Measurements from ENCODE around the gene OPN4. TPM values are rescaled to one million over a fixed set of nuclear protein-coding genes. Genes with fewer than 3 reads are reported as not detected.

OPN4 gene
- total RNA-seq, 2 experiments from 2014 or later, result not detected

DNA sequence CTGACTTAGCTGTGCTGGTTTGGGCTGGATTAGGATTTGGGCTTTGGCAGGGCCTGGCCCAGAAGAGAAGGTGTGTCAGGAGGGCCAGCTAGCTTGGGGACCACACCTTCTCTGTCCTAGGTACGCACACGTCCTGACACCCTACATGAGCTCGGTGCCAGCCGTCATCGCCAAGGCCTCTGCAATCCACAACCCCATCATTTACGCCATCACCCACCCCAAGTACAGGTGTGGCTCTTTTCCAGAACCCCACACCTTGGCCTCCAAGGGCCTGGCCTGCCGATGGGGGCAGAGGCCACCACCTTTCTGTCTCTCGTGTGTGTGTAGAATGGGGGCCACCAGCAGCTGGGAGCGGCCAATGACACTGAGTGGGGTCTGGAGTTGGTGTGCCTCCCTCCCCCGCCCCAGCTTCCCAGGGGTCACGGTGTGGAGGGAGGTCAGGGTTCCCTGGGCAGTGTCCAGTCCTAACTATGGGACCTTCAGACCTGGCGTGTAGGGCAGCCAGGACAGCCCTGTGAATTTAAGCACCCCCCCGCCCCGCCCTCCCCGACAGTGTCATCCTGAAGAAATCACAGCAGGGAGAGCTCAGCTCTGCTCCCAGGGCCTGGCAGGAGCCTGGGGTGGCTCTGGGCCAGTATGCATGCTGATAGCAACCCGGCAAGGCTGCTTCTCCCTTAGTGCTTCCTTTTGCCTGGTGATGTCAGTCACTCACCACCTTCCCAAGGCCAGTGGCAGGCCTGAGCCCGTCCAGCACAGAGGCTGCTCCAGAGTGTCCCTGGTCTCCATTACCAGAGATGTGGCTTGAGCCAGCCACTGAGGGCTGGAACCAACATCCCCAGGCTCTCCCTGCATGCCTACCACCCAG, 7.0 kb downstream of the OPN4 start:
- no peak overlapping the region for H3K27ac Mint-ChIP-seq
- DNase-seq (no peak), ATAC-seq (no peak)
- H3K36me3 Mint-ChIP-seq, result no peaks in the 10 kb centered on the region
- H3K9me3 Mint-ChIP-seq (ENCODE audit: low read depth), result no peaks in the 10 kb centered on the region
- CTCF ChIA-PET, result no interaction called here
- H3K27me3 Mint-ChIP-seq, result no peaks in the 10 kb centered on the region
- H3K4me3 Mint-ChIP-seq, result no peak overlapping the region
- no peaks in the 10 kb centered on the region for H3K4me1 Mint-ChIP-seq

DNA sequence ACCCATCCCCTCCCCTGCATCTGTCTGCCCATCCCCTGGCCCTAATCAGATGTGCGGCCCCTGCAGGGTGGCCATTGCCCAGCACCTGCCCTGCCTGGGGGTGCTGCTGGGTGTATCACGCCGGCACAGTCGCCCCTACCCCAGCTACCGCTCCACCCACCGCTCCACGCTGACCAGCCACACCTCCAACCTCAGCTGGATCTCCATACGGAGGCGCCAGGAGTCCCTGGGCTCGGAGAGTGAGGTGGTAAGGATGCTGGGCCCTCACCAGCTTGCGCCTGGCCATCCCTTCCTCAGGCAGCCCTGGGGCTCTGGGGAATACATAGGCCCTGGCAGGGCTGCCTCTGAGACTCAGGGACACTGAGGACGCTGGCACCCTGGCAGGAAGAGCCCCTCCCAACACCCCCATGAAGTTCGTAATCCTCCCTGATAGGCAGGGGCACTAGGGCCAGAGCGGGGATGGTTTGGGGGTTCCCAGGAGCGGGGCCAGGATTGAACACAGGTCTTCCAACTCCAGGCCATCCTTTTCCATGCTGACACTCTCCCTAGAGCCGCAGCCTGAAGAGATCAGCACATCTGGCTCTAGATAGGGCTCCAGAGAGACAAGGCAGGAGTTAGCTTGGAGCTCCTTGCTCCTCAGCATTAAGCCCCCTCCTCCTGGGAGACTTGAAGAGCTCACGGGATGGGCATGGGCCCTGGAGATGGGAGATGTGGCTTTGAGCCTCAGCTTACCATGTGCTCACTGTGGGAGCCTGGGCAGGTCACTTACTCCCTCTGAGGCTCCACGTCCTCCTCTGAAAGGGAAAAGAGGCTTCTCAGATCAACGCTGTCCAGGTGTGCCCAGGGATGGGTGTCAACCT, 8.1 kb downstream of the OPN4 start:
- Mint-ChIP-seq H3K4me3 (no peak overlapping the region), H3K36me3 (no peaks in the 10 kb centered on the region), H3K4me1 (no peaks in the 10 kb centered on the region), H3K27me3 (no peaks in the 10 kb centered on the region), H3K27ac (no peak overlapping the region), H3K9me3 (ENCODE audit: low read depth) (no peaks in the 10 kb centered on the region)
- CTCF ChIA-PET, result no interaction called here
- DNase-seq, result no peak
- ATAC-seq, result no peak

DNA sequence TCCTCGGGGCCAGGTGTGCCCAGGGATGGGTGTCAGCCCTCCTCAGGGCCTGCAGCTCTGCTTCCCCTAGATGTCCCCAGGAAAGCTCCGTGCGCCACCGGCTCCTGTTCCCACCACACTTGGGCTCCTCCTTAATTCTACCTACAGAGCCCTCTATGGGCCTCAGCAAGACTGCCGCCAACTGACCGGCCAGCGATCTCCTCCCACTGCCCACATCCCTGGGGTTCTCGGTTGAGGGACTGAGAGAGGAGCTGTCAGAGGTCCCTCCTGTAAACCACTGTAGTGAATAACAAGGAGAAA, 8.6 kb downstream of the OPN4 start:
- DNase-seq (no peak), ATAC-seq (no peak)
- no peaks in the 10 kb centered on the region for H3K9me3 Mint-ChIP-seq (ENCODE audit: low read depth)
- H3K27ac Mint-ChIP-seq, result no peak overlapping the region
- H3K4me1 Mint-ChIP-seq, result no peaks in the 10 kb centered on the region
- CTCF ChIA-PET, result no interaction called here
- no peaks in the 10 kb centered on the region for H3K36me3 Mint-ChIP-seq
- no peak overlapping the region for H3K4me3 Mint-ChIP-seq
- no peaks in the 10 kb centered on the region for H3K27me3 Mint-ChIP-seq

DNA sequence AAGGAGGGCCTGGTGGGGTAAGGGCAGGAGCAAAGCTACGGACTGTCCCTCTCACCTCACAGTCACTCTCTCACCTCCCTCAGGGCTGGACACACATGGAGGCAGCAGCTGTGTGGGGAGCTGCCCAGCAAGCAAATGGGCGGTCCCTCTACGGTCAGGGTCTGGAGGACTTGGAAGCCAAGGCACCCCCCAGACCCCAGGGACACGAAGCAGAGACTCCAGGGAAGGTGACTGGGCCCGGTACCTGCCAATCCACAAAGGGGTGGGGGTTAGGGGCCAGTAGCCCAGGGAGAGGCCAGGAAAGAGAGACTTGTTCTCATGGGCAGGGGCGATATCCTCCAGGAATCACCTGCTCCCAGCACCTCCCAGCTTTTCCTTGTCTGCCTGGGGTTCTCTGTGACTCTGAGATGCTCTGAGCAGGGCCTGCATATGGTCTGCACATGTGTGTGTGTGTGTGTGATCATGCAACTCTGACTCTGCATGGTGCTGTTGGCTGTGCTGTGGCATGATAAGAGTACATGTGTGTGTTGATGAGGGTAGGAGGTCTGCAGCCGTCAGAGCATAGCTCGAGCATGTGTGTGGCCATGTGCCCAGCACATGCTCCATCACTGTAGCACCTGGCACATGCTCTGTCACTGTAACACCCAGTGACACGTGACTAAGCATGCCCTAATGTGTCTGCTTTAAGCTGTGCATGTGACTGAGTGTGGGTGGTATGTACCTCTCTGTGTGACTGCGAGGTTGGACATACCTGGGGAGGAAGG, 9.4 kb downstream of the OPN4 start:
- CTCF ChIA-PET, result no interaction called here
- no peaks in the 10 kb centered on the region for H3K36me3 Mint-ChIP-seq
- ATAC-seq, result no peak
- DNase-seq, result no peak
- H3K27me3 Mint-ChIP-seq, result no peaks in the 10 kb centered on the region
- H3K9me3 Mint-ChIP-seq (ENCODE audit: low read depth), result no peaks in the 10 kb centered on the region
- H3K4me3 Mint-ChIP-seq, result no peak overlapping the region
- H3K27ac Mint-ChIP-seq, result no peak overlapping the region
- no peaks in the 10 kb centered on the region for H3K4me1 Mint-ChIP-seq

DNA sequence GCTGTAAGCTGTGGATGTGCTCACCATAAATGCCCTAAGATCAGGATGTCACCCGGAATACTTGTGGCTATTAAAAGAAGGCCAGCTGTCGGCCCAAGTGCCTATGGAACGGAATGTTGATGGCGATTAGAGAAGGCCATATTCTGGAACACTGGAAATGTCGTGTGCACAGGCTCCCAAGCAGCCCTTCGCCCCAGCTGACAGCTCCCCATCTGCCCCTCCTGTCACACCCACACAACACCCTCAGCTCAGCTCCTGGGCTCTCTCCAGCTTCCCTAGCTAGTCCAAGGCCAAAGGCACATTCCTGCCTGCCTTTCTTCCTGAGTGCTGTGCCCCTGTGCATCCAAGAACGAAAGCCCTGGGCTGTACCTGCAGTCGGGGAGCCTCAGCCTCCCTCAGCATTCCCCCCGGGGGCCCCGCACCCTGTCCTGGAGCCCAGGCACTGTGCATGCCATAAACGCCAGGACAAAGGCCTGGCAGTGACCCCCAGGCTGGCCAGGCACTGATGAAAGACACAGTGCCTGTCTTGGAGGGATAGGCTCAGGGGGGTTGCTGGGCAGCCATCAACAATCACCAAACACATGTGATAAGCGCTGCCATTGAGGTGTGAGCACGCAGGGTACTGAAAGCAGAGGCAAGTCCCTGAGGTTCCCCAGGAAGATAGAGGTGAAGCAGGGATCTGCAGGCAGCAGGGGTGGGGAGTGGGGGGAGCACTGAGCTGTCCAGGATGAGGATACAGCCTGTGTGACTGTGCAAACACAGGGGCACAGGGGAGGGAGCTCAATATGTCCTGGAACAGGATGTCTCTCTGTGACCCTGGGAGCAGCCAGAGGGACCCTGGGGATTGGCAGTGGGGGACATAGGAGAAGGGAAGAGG, 10.2 kb downstream of the OPN4 start:
- DNase-seq, result no peak
- Mint-ChIP-seq H3K4me1 (no peaks in the 10 kb centered on the region), H3K27me3 (no peaks in the 10 kb centered on the region), H3K36me3 (no peaks in the 10 kb centered on the region), H3K27ac (no peak overlapping the region), H3K4me3 (no peak overlapping the region), H3K9me3 (ENCODE audit: low read depth) (no peaks in the 10 kb centered on the region)
- CTCF ChIA-PET, result no interaction called here
- ATAC-seq, result no peak

DNA sequence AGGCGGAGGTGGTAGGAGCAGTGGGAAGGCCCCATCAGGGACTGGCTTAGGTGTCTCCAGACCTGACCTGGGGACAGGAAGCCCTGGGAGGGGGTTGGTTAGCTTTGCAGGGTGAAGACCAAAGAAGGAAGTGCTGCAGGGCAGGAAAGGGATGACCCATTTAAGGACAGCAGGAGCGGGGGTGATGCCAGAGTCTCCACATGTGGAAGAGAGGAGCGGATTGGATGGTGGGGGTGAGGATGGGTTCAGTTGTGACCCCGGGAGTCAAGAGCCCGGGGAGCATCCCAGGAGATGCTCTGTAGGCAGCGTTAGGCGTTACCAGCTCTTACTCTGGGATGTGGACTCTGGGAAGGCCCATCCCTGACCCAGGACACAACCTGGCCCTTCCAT, 10.9 kb downstream of the OPN4 start:
- no peaks in the 10 kb centered on the region for H3K27me3 Mint-ChIP-seq
- no peaks in the 10 kb centered on the region for H3K36me3 Mint-ChIP-seq
- H3K4me1 Mint-ChIP-seq, result no peaks in the 10 kb centered on the region
- H3K4me3 Mint-ChIP-seq, result no peak overlapping the region
- no peak for DNase-seq
- no peak for ATAC-seq
- CTCF ChIA-PET, result no interaction called here
- no peaks in the 10 kb centered on the region for H3K9me3 Mint-ChIP-seq (ENCODE audit: low read depth)
- H3K27ac Mint-ChIP-seq, result no peak overlapping the region

DNA sequence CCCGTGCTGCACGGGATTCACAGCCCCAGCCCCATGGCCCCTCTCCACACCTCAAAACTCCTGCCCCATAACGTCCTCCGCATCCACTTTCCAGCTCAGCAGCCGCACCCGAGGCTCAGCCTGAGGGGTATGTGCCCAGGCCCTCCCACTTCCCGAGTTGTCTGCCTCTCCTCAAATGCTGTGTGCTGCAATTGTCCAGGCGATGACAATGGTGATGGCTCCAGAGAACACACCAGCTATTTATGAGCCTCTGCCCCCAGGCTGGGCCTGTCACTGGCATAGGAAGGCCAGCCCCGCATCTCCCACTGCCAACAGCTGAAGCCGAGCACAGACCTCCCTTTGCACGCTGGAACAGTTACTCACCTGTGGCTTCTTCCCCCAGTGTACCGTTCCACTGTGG, 11.5 kb downstream of the OPN4 start:
- CTCF ChIA-PET, result no interaction called here
- ATAC-seq (no peak), DNase-seq (no peak)
- Mint-ChIP-seq H3K27me3 (no peaks in the 10 kb centered on the region), H3K27ac (no peak overlapping the region), H3K9me3 (ENCODE audit: low read depth) (no peaks in the 10 kb centered on the region), H3K4me1 (no peaks in the 10 kb centered on the region), H3K4me3 (no peak overlapping the region), H3K36me3 (no peaks in the 10 kb centered on the region)

DNA sequence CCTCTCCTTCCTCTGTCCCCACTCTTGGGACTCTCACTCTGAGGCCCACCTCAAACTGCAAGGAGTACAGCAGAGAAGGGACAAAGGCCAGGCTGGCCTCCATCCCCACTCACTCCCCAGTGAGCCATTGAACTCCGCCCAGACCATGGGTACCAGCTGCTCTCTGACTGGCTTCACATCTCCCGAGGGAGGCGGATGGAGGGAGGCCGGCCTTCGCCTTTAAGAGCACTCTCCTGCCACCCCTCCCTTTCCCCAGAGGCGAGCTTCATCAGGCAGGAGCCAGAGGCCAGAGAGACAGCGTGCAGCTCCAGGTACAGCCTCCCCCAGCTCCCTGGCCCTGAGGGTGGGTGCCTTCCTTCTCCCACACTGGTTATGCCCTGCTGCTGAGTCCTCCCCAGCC, 12.2 kb downstream of the OPN4 start:
- no peak overlapping the region for H3K27ac Mint-ChIP-seq

DNA sequence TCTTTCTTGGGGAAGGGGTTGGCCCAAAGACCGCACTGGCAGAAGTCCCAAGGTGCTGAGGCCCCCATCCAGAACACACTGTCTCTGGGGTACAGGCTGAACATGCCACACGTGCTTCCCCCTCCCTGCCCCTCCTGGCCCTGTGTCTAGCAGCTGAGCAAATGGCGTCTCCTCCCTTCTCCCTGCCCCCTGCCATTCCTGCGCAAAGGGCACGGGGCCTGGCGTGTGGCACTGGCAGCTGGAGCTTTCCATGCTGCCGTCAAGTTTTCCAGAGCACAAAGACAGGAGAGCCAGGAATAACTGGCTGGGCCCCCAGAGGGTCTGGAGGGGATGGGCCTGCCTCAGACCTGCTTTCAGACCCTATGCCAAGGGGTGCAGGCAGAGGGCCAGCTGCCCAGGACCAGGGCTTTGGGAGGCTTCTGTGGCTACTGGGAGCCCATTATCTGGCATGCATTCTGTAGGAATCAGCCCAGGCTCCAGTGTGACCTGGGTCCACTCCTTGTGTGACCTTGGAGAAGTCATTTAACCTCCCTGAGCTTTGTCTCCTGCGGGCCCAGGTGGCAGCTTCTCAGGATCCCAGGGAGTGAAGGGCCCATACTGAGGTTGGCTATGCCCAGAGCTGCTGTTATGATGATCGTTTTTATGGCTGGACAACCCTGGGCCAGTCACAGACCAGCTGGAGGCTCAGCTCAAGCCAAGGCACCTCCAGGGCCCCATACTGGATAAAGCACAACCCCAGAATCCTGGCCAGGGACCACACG, 13.3 kb downstream of the OPN4 start:
- Mint-ChIP-seq H3K4me3 (no peak overlapping the region), H3K36me3 (no peaks in the 10 kb centered on the region), H3K9me3 (ENCODE audit: low read depth) (no peaks in the 10 kb centered on the region), H3K27ac (no peak overlapping the region), H3K27me3 (no peaks in the 10 kb centered on the region), H3K4me1 (no peaks in the 10 kb centered on the region)
- CTCF ChIA-PET, result no interaction called here
- DNase-seq (no peak), ATAC-seq (no peak)

More for the DNA sequence above, 12.2 kb downstream of the OPN4 start:
- DNase-seq (no peak), ATAC-seq (no peak)
- H3K4me3 Mint-ChIP-seq, result no peak overlapping the region
- no peaks in the 10 kb centered on the region for H3K27me3 Mint-ChIP-seq
- H3K36me3 Mint-ChIP-seq, result no peaks in the 10 kb centered on the region
- no peaks in the 10 kb centered on the region for H3K9me3 Mint-ChIP-seq (ENCODE audit: low read depth)
- CTCF ChIA-PET, result no interaction called here
- H3K4me1 Mint-ChIP-seq, result no peaks in the 10 kb centered on the region

DNA sequence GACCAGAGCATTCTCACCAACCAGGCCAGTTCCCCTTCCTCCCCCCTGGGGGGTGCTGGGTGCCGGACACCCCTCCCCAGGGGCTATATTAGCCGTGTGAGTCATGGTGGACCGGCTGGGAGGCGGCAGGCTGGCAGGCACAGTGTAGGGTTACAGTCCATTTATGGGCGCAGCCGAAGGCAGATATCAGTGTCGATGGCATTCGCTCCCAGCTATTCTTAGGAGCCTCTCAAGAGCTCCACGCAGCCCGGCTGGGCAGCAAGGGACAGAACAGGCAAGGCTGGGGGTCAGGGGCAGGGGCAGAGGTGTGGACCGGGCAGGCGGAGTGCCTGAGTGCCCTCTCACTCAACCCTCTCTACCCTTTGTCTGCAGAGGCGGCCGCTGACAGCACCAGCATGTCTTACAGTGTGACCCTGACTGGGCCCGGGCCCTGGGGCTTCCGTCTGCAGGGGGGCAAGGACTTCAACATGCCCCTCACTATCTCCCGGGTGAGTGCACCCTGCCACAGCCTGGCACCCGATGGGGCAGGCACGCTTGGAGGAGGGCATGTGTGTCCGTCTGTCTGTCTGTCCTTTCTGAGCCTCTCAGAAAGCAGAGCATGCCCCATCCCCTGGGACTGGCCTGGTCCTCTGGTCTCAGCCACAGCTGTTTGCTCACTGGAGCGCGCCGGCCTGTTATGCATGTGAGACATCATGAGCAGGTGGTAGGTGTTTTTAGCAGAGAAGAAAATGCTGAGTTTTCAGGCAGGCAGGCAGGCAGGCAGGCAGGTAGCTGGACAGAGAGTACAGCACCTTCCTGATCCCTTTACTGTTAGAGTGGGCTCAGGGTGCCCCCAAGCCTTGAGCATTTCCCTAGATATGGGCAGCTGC, 14.2 kb downstream of the OPN4 start, which contains the start of gene LDB3:
TSS of gene LDB3 (plus strand) at position 215 of the 869 bp plus-strand sequence. CDS start at position 396, 181 bp downstream.
- H3K4me3 Mint-ChIP-seq, result no peak within 1 kb of the TSS
- no peak for DNase-seq
- no peaks in the 10 kb centered on the region for H3K4me1 Mint-ChIP-seq
- ATAC-seq, result no peak
- no peaks in the 10 kb centered on the region for H3K9me3 Mint-ChIP-seq (ENCODE audit: low read depth)
- no peak within 1 kb of the TSS for H3K27ac Mint-ChIP-seq
- no peaks in the 10 kb centered on the region for H3K36me3 Mint-ChIP-seq
- CTCF ChIA-PET, result no interaction called here
- H3K27me3 Mint-ChIP-seq, result no peaks in the 10 kb centered on the region

DNA sequence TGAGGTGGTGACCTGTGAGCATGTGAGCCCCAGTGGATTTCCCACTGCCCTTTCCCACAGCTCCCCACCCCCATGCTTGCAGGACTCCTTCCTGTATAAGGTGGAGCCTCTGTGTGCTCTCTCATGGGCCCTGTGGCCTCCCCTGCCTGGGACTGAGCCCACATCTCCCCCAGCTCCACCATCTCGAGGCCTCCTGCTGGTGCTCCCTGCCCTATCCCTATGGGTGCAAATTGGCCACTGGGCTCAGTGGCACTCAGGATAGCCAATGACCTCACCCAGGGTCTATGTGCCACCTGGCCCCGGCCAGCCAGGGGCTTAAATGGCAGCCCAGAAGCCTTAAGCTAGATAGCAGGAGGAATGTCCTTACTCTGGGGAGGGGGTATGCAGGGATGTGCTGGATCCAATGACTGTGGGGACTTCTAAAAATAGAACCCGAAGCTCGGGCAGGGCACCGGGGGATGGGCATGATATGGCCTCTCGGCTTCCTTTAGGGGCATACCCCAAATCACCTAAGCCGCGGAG, 16.0 kb downstream of the OPN4 start:
- no peaks in the 10 kb centered on the region for H3K36me3 Mint-ChIP-seq
- H3K4me1 Mint-ChIP-seq, result no peaks in the 10 kb centered on the region
- no peak overlapping the region for H3K27ac Mint-ChIP-seq
- no peak for DNase-seq
- peaks cover 3% of the 10 kb centered on the region for H3K27me3 Mint-ChIP-seq
- CTCF ChIA-PET, result no interaction called here
- ATAC-seq, result no peak
- H3K9me3 Mint-ChIP-seq (ENCODE audit: low read depth), result no peaks in the 10 kb centered on the region
- no peak overlapping the region for H3K4me3 Mint-ChIP-seq

DNA sequence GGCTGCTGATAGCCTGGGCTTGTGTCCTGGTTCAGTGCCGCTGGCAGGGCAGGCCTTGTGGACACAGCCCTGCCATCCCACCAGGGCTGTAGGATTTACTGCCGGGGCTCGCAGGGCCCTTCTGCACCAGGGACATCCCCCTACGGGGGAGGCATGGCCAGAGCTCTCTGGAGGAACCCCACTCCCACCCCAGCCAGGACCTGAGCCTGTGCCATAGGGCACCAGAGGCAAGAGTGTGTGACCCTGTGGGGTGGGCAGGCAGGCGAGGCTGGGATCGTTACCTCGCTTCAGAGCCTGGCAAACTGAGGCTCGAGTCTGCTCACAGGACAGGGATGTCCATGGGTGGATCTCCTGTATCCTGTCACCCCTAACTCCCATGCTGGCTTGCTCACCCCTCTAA, 16.5 kb downstream of the OPN4 start:
- CTCF ChIA-PET, result no interaction called here
- H3K27ac Mint-ChIP-seq, result no peak overlapping the region
- ATAC-seq (no peak), DNase-seq (no peak)
- H3K4me1 Mint-ChIP-seq, result no peaks in the 10 kb centered on the region
- no peaks in the 10 kb centered on the region for H3K9me3 Mint-ChIP-seq (ENCODE audit: low read depth)
- H3K36me3 Mint-ChIP-seq, result no peaks in the 10 kb centered on the region
- peaks cover 3% of the 10 kb centered on the region for H3K27me3 Mint-ChIP-seq
- H3K4me3 Mint-ChIP-seq, result no peak overlapping the region

Data from activated CD8-positive, alpha-beta memory T cell treated with anti-CD3 and anti-CD28 coated beads, Interleukin-2, amount 10 ng/mL, durations not matched to agents 7 days and 5 days (primary cell).